GM21423 (cell line): ENCODE results near the gene ACAP1.

ENCODE experiments used
- ATAC-seq: cut with Tn5 transposase; IDR thresholded peaks from one replicate; pipeline ENCODE4 v1.9.1; 2021; ENCODE audit warnings: mild to moderate bottlenecking, moderate library complexity; ENCODE audit not compliant: unreplicated experiment

ACAP1 gene

GRCh38 chr17:7336240-7337175 lies at the start of gene ACAP1:
TSS of gene ACAP1 (plus strand) at chr17:7336529. CDS start at chr17:7336735, 206 bp downstream.
- peak; percentile 56 for ATAC-seq

GRCh38 chr17:7289256-7290032 lies 46.9 kb upstream of the ACAP1 start:
- ATAC-seq = no peak

- ATAC-seq = no peak
Observed at GRCh38 chr17:7290166-7290565, 46.2 kb upstream of the ACAP1 start.

DNA sequence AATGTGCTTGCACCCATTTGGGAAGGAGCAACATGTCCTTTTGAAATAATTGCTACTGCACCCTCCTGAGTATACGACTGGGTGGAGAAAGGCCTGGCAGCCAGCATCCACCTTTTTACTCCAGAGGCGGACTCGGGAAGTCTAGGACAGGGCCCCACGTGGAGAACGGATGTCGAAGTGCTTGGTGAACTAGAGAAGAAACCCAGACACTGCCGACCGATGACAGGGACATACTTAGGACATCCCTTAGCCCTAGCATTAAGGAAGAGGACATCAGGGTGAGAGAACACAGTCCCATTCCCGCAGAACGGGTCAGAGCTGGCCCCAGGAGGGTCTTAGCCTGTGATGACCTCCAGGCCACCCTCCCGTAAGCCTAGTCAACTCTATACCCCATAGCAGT lies 45.6 kb upstream of the ACAP1 start:
- ATAC-seq = no peak

DNA sequence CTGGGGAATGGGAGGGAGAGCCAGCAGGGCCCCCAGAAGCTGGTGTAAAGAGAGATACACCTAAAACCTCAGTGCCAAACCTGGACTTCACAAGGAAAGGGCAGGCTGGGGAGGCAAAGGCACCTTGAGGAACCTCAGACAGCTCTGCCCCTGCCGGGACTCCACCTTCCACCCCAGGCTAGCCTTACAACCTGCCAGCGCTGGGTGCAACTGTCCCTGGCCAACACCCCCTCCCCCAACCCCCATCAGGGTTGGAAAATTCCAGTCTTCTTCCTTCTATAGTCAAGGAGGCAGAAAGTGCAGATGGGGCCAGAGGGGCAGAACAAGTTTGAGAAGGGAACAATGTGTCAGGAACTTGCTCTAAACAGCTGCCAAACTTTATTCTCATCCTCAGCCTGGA lies 44.1 kb upstream of the ACAP1 start:
- no peak for ATAC-seq

DNA sequence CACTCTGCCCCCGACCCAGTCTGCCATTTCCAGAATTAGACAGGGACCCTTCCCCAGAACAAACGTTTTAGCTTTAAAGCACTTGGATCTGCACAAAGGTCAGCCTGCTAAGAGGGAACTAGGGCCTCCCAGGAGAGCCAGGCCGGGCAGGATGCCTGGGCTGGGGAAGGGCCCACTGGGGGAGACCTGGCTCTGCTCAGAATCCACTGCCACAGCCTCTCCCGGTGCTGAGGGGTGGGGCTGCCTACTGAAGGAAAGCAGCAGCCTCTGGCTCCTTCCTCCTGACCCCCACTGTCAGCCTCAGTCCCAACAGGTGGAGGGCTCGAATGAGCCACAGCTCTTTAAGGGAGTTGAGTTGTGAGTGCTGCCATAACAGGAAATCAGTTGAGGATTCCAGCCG lies 43.6 kb upstream of the ACAP1 start:
- ATAC-seq = no peak

- no peak for ATAC-seq
Observed at GRCh38 chr17:7293159-7293558, 43.2 kb upstream of the ACAP1 start.

DNA sequence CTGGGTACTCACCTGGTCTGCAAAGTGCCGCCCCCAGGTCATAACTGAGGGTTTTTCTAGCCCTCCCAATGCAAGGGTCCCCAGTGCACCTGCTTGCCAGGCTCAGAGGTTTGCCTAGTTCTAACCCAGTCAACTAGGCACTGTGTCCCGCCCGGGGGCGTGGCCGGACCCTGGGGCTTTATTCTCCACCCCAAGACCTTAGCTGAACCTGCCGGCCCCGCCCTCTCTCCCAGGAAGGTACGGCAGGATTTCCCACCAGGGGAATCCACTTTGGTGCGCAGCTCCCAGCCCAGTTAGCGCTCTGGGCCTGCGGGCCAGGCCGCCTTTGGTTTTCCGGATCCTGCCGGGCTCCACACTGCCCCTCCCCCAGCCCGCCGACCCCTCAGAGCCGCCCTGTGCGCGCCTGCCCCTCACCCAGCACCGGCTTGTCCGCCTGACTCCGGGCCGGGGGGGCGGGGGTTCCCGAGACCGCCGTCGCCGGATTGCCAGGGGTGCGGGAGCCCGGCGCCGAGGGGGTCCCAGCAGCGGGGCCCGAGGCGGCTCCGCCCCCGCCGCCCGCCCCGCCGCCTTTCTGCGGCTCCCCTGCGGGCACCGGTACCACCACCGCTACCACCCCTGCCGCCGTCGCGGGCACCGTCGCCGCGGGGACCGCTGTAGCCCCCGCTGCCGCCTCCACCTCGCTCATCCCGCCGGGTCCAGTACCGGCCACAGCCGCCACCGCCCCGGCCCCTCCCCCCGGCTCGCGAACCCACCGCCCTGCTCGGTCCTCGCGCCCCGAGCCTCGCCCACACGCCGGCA lies 42.3 kb upstream of the ACAP1 start:
- no peak for ATAC-seq

DNA sequence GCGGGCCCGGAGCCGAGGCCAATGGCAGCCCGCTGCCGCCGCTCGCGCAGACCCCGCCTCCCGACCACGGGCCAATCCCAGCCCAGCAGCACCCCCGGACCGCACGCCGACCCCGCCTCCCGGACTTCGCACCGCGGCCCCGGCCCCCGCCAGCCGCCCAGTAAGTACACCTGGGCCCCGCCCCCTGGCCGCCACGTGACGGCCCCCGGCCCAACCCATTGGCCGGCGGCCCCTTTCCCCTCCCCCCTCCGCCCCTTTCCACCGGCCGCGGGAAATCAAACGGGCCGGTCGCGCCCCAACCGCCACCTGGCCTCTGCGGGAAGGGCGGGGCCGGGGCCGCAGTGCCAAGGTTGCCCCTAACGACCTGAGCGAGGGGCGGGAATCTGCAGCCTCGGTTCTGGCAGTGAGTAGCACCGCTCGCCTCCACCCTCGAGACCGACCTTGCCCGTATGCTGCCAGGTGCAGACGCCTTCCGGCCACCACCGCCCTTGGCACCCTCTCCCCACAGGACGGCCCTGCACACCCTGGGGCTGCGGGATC lies 41.6 kb upstream of the ACAP1 start, which contains the start of gene YBX2:
TSS of gene YBX2 (minus strand) at position 26 of the 540 bp plus-strand sequence. CDS start 139 bp downstream, outside the sequence.
- ATAC-seq = no peak

- no peak for ATAC-seq
Observed at GRCh38 chr17:7295230-7296180, 40.8 kb upstream of the ACAP1 start.

GRCh38 chr17:7296189-7296861 lies 40.0 kb upstream of the ACAP1 start:
- ATAC-seq = no peak

- ATAC-seq = no peak
Observed at GRCh38 chr17:7304179-7304578, 32.1 kb upstream of the ACAP1 start.

DNA sequence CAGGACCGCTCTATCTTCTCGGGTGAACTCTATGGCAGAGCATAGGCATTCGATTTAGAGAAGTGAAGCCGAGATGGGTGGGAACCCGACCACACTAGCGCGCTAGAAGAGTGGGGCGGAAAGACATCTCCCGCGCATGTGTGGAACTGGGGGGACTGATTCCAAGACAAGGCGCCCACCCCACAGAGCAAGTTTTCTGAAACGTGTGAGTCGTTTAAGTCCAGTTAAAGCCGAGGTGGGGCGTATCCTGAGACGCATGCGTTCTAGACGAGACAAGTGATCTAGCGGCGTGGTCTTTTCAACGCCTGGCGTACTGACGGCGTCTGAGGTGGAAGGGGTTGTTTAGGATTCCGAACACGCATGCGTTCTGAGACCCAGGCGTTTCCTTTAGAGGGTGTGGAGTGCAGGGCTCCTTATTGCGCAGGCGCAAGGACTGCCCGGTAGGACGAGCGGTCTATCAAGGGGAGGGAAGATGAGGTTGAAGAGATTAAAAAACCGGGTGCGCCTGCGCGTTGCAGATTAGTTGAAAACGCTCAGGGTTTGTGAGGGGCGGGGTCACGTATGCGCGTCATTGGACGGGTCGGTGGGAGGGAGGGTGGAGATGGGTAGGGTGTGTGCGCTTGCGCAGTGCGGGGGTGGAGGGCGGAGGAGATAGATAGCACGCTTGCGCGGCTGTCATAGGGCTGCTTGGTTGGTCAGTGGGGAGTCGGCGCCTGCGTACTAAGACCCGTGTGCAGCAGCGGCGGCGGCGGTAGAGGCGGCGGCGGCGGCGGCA lies 29.2 kb upstream of the ACAP1 start, which contains the start of gene EIF5A:
TSS of gene EIF5A (plus strand) at position 718 of the 775 bp plus-strand sequence. CDS start 2,008 bp downstream, outside the sequence.
- peak; percentile 65 for ATAC-seq

DNA sequence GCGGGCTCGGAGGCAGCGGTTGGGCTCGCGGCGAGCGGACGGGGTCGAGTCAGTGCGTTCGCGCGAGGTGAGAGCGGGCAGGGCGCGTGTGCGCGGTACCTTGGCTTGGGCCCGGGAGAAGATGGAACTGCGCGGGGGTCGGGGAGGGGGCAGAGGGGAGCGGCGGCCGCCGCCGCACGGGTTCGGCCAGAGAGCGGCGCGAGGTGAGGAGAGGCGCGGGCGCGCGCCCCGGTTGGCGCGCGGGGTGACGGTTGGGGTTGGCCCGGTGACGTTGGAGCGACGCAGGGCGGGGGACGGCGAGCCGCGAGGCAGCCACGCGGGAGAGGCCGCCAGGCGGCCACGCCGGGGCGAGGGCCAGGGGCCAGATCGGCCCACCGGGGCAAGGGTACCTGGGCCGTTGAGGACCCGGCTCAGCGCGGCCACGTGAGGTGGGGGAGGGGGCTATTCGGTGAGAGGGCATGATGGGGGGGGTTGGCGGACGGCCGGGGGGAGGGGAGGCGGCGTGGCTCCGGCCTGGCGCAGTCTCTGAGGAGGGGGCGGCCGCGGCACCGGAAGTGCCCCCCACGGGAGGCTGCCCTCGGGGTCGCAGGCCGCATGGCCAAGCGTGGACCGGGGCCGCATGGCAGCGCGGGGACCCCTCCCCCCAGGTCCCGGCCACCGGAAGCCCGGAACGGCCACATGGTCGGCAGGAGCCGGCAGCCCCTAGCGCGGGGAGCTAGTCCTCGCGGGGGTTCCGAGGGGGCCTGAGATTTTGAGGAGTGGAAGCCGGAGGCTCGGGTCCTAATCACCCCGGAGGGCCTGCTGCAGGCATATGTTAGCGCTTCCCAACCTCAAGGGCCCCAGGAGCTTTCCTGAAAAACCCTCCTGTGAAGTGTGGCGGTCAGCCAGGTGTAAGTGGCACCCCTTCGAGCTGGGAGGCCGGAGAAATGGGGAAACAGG lies 28.4 kb upstream of the ACAP1 start:
- peak; percentile 13 for ATAC-seq

DNA sequence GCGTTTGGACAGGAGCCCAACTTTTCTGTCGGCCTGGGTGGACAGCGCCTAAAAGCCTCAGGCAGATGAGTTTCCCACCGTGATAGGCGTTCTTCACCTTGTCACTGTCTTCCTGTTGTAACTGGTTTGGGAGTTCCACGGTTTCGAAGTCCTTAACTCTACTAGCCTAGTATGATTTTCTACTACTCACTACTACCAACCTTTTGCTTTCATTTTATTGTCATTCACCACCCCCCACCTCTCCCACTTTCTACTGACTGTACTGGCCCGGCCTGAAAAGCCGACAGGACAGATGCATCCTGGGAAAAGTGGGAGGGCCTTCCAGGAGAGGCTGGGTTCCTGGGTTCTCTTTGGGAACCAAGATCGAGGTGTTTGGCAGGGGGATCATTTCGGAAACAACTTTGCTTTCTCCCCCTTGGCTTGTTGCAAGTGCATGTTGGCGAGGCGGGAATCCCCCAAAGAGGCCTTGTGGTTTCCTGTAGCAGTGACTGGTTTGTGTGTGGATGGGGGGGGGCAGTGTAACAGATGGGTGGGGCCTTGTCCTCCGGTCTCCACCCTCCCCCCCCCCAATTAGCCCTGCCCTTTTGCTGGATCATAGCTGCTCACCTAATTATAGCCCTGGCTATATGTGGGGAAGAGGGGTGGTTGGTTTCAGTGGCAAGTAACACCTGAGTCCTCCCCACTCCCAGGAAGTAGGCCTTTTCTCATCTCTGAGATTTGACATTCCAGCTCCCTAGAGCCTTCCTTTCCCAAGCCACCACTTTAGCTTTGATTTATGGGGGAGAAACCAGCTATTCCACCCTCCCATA lies 27.5 kb upstream of the ACAP1 start:
- no peak for ATAC-seq

GRCh38 chr17:7309628-7310027 lies 26.7 kb upstream of the ACAP1 start:
- ATAC-seq = no peak
